SK-N-MC (cell line): ENCODE results near the gene CYP27A1.

Experiments
- EZH2 ChIP-seq: fragments of 200-600 bp; sonication (generic); IDR thresholded peaks from one replicate; pipeline ENCODE4 v1.6.1; 2017; ENCODE audit warnings: antibody characterized with exemption
- FOXP2 ChIP-seq: optimal IDR thresholded peaks from 2 replicates; pipeline ENCODE3; 2011; ENCODE audit warnings: mild to moderate bottlenecking, moderate library complexity; ENCODE audit not compliant: insufficient read depth; ENCODE audit errors: extremely low read length, control extremely low read depth
- POLR2AphosphoS5 ChIP-seq: IDR thresholded peaks from 2 replicates; pipeline ENCODE4 v1.6.1; 2012; ENCODE audit warnings: mild to moderate bottlenecking, low read depth, low read length, borderline replicate concordance

DNA sequence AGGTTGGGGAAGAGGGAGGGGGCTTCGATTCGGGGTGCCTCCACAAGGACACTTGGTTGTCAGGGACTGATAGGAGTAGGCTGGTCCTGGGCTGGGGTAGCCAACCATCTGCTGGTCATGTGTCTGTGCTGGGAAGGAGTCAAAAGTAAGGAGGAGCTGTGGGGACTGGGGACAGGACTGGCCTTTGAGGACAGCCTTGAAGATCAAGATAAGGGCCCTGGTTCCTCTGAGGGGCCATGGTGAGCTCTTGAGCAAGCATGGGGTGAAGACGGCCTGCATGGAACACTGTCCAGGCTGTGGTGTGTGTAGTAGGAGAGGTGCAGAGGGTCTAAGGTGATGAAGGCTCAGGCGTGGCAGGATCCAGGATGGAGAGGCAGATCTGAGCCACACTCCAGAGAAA is 1.7 kb downstream of the CYP27A1 start:
- TF ChIP-seq EZH2 (no peak), POLR2AphosphoS5 (no peak), FOXP2 (no peak)
